OCI-LY7 (cell line): Measurements from ENCODE around the gene C1QTNF2. TPM values are rescaled to one million over a fixed set of nuclear protein-coding genes. Genes with fewer than 3 reads are reported as not detected.

Source experiments
- BruUV-seq: library from RNA; stranded (reverse); fragments of 400-500 nt; replicated peaks from 2 replicates; lab custom pipeline; 2021; lab: Mats Ljungman, UMichigan
- CTCF ChIA-PET: fragments of 300-600 bp; sonication (Branson Sonifier 250); formaldehyde crosslinking; loops from one replicate; lab custom pipeline; 2022; ENCODE audit warnings: antibody characterized with exemption; ENCODE audit not compliant: unreplicated experiment; lab: Charles Lee
- POLR2A ChIA-PET: fragments of 300-600 bp; sonication (Branson Sonifier 250); formaldehyde crosslinking; loops from one replicate; lab custom pipeline; 2022; ENCODE audit warnings: antibody characterized with exemption; lab: Charles Lee
- DNase-seq: peaks from one replicate; pipeline ENCODE4 v3.0.0-alpha.2; 2015; ENCODE audit warnings: low spot score
- H2AFZ ChIP-seq: fragments of 200-600 bp; sonication (generic), shearing (Covaris generic); 2 replicates; pipeline ENCODE4 v1.6.1; 2014; ENCODE audit warnings: mild to moderate bottlenecking, antibody characterized with exemption, low read length, moderate library complexity
- H3K27ac ChIP-seq: fragments of 200-600 bp; sonication (generic); 2 replicates; pipeline ENCODE4 v1.5.1; 2014; ENCODE audit warnings: mixed run types, low read depth, mild to moderate bottlenecking, moderate library complexity, low read length, inconsistent platforms; ENCODE audit not compliant: poor library complexity, severe bottlenecking
- H3K36me3 ChIP-seq: fragments of 200-600 bp; sonication (generic); 2 replicates; pipeline ENCODE4 v1.6.1; 2014; ENCODE audit warnings: mild to moderate bottlenecking, antibody characterized with exemption, low read length, moderate library complexity, mixed read lengths; ENCODE audit not compliant: insufficient read depth
- H3K4me1 ChIP-seq: fragments of 200-600 bp; sonication (generic); 2 replicates; pipeline ENCODE4 v1.5.1; 2014; ENCODE audit warnings: mild to moderate bottlenecking, low read length; ENCODE audit not compliant: insufficient read depth, poor library complexity, severe bottlenecking
- H3K4me2 ChIP-seq: fragments of 200-600 bp; sonication (generic); 2 replicates; pipeline ENCODE4 v1.6.1; 2014; ENCODE audit warnings: mild to moderate bottlenecking, low read length
- H3K4me3 ChIP-seq: fragments of 200-600 bp; sonication (generic); 2 replicates; pipeline ENCODE4 v1.5.1; 2014; ENCODE audit warnings: mild to moderate bottlenecking, low read depth, low read length; ENCODE audit not compliant: poor library complexity, severe bottlenecking
- H3K79me2 ChIP-seq: fragments of 200-600 bp; sonication (generic); 2 replicates; pipeline ENCODE4 v1.6.1; 2016; ENCODE audit warnings: low read depth, mild to moderate bottlenecking, low read length, moderate library complexity, mixed read lengths; ENCODE audit not compliant: insufficient read depth
- H3K9me2 ChIP-seq: fragments of 200-600 bp; sonication (generic); 2 replicates; pipeline ENCODE4 v1.6.1; 2016; ENCODE audit warnings: mild to moderate bottlenecking, low read length, mixed read lengths; ENCODE audit not compliant: insufficient read depth
- H3K9me3 ChIP-seq: fragments of 200-600 bp; sonication (generic); 2 replicates; pipeline ENCODE4 v1.6.1; 2014; ENCODE audit warnings: mild to moderate bottlenecking, mixed run types, low read length, mixed read lengths
- H4K20me1 ChIP-seq: fragments of 200-600 bp; sonication (generic); 2 replicates; pipeline ENCODE4 v1.6.1; 2014; ENCODE audit warnings: mild to moderate bottlenecking, antibody characterized with exemption, low read length, moderate library complexity, mixed read lengths; ENCODE audit not compliant: insufficient read depth
- CTCF ChIP-seq: fragments of 200-600 bp; sonication (generic); conservative IDR thresholded peaks from 2 replicates; pipeline ENCODE4 v1.5.1; 2014; ENCODE audit warnings: mild to moderate bottlenecking, antibody characterized with exemption, low read length, moderate library complexity, mixed read lengths
- EZH2phosphoT487 ChIP-seq: fragments of 200-600 bp; sonication (generic); IDR thresholded peaks from 2 replicates; pipeline ENCODE4 v1.6.1; 2018; ENCODE audit warnings: low read depth, borderline replicate concordance, mild to moderate bottlenecking, mixed run types, antibody characterized with exemption, low read length, moderate library complexity, mixed read lengths
- intact Hi-C: fragments of 100-400 bp; cut with micrococcal nuclease; formaldehyde crosslinking; loops from one replicate; pipeline ENCODE4 v1.10.0; 2022; ENCODE audit not compliant: unreplicated experiment
- total RNA-seq, 2 experiments: library from RNA; depleted of rRNA in 1 of 2; stranded (reverse); fragments of >200 nt in 1 of 2; shearing (Covaris generic) in 1 of 2; gene quantifications; 2 replicates each; pipeline ENCODE4 v1.2.3, GENCODE V29; 2014 to 2022

The C1QTNF2 gene
- total RNA-seq, 2 experiments from 2014 or later: not detected

GRCh38 chr5:160390787-160391696, 20.6 kb upstream of the C1QTNF2 start:
- ChIA-PET POLR2A (interaction anchor here (0.6 to 0.7 kb wide), 4 partner anchors 106 to 382 kb away, joined by 3 to 4 read pairs (median 3); partner anchors contain the start of gene TTC1), CTCF (interaction anchor here (1.0 kb wide), 1 partner anchor 150 kb away, joined by 3 read pairs; no protein-coding TSS in a partner anchor)
- DNase-seq: peak; percentile 33
- Histone ChIP-seq H3K79me2 (no peaks in the 10 kb centered on the region), H3K9me2 (no peaks in the 10 kb centered on the region), H4K20me1 (no peaks in the 10 kb centered on the region), H3K36me3 (no peaks in the 10 kb centered on the region), H3K27ac (no peak overlapping the region), H3K4me1 (no peaks in the 10 kb centered on the region), H3K9me3 (peaks cover 9% of the 10 kb centered on the region), H3K4me3 (no peak overlapping the region), H3K4me2 (no peak overlapping the region), H2AFZ (no peak overlapping the region)
- intact Hi-C loops: no loop called here
- TF ChIP-seq CTCF: peak; percentile 93
- TF ChIP-seq EZH2phosphoT487: no peak
- BruUV-seq: no TSS peak

DNA sequence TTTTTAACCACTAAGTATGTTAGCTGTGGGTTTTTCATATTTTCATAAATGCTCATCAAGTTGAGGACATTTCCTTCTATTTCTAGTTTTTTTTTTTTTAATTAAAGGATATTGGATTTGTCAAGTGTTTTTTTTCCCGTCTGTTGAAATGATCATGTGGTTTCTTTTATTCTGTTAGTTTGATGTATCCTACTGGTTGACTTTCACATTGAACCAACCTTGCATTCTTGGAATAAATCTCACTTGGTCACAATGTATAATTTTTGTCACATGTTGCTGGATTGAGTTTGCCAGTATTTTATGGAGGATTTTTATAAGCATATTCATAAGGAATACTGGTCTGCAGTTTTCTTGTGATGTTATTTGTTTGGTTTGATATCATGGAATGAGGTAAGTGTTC, 17.0 kb upstream of the C1QTNF2 start:
- CTCF ChIA-PET: no interaction called here
- POLR2A ChIA-PET: interaction anchor here (1.4 kb wide), 1 partner anchor 32 kb away, joined by 3 read pairs; the partner anchor contains the start of gene SLU7
- peaks cover 3% of the 10 kb centered on the region for H3K4me1 ChIP-seq
- H2AFZ ChIP-seq: no peak overlapping the region
- no peak overlapping the region for H3K27ac ChIP-seq
- no peaks in the 10 kb centered on the region for H4K20me1 ChIP-seq
- H3K79me2 ChIP-seq: no peaks in the 10 kb centered on the region
- no peak for DNase-seq
- no peaks in the 10 kb centered on the region for H3K9me2 ChIP-seq
- TF ChIP-seq EZH2phosphoT487 (no peak), CTCF (no peak)
- H3K4me2 ChIP-seq: no peak overlapping the region
- no peak overlapping the region for H3K4me3 ChIP-seq
- BruUV-seq: no TSS peak
- no peaks in the 10 kb centered on the region for H3K36me3 ChIP-seq
- peaks cover 9% of the 10 kb centered on the region for H3K9me3 ChIP-seq
- intact Hi-C loops: loop anchor here (5.0 kb wide), 1 partner anchor 305 kb away; no protein-coding TSS in a partner anchor
